HG03066 (cell line): ENCODE results near the gene GAB4.
"Not testable (repeated sequence)": the region's sequence is repeated elsewhere in the genome, so short reads cannot be mapped to it uniquely, and the experiment has no call there.

Source experiments
- ATAC-seq: cut with Tn5 transposase; IDR thresholded peaks from one replicate; pipeline ENCODE4 v1.9.1; 2021; ENCODE audit warnings: low read depth; ENCODE audit not compliant: unreplicated experiment

GAB4 gene

GRCh38 chr22:16917144-16918003 is 90.6 kb downstream of the GAB4 start:
- no peak for ATAC-seq

- no peak for ATAC-seq
Measured at GRCh38 chr22:16915701-16916100, 92.3 kb downstream of the GAB4 start.

- ATAC-seq: not testable (repeated sequence)
Measured at GRCh38 chr22:16914911-16915310, 93.1 kb downstream of the GAB4 start.

GRCh38 chr22:16914006-16914405 is 94.0 kb downstream of the GAB4 start:
- ATAC-seq: no peak

GRCh38 chr22:16912281-16912680 is 95.7 kb downstream of the GAB4 start:
- no peak for ATAC-seq
